Activated T-helper 1 cell treated with Interleukin-2 at 50 U/mL for 16 hours (primary cell): ENCODE data around the gene HSF5.
"Not testable (repeated sequence)": the region's sequence is repeated elsewhere in the genome, so short reads cannot be mapped to it uniquely, and the experiment has no call there.

Source experiments
- DNase-seq: peaks from one replicate; pipeline ENCODE4 v3.0.0-alpha.2; 2020; ENCODE audit warnings: low read depth

Gene HSF5

DNA sequence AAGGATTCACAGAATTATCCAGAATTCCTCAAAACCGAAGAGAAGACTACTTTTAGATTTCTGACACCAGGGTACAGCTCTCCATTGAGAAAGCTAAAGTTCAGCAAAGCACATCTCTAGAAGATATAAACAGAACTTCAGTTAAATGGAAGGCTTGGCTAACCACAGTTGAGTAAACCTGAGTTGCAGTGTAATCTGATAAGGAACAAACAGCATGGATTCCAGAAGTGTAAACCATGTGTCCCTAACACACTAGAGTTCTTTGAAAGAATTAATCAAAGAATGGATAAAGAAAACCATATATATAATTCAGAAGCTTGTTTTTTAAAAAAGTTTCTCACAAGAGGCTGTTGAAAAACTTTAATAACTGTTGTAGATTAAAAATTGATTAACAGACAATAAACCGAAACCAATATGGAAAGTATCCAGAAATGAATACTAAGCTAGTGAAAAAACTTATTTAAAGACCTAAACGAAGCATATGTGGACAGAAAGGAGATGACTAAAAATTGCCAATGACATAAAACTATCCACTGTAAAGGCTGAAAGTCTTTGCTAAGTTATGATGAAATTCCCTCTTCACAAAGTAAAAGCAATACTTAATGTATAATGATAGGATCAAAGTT is 75.1 kb downstream of the HSF5 start:
- DNase-seq = no peak

DNA sequence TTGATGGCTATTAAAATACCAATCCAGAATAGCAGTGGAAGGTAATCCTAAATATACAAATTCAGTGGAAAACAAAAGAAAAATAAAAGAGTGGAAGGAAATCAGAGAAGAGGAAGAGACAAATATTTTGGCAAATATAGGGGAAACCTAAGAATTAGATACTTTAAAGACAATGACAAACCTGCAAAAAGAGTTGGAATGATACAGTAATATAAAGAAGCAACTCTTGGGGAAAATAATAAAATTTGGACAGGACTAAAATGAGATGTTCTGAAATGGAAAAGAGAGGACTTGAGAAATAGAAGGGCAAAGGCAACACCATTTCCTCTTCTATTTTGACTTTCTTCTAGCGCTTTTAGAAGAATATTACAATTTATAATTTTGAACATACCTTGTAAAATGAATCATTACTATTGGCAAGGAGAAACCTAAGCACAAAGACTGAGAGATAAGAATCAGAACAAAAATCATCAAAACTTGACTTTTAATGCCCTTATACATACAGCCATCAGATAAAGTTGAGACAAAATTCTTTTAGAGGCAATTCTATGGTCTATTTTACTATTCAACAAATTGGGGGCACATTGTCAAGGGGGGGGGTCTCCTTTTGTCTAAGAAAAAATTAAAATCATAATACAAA is 76.0 kb downstream of the HSF5 start:
- DNase-seq = no peak

DNA sequence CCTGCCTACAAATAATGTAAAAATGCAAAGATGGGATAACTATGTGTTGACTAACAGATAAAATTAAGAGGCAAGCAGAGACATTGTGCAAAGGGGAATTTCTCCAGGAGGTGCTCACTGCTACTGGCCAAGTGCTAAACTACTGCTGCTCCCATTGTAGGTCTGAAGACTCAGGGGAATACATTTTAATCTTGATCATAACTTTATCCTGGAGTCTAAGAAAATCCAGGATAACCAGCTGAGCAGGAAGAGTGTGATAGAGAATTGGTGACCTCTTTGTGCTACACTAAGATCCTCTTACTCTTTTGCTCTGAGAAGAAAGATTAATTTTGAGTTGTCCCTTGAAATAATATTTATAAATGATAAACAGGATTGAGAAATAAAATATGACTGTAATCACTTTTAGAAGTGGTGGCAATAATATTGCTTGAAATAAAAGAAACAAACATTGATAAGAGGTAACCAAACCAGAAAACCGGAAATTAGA is 76.8 kb downstream of the HSF5 start:
- no peak for DNase-seq

DNA sequence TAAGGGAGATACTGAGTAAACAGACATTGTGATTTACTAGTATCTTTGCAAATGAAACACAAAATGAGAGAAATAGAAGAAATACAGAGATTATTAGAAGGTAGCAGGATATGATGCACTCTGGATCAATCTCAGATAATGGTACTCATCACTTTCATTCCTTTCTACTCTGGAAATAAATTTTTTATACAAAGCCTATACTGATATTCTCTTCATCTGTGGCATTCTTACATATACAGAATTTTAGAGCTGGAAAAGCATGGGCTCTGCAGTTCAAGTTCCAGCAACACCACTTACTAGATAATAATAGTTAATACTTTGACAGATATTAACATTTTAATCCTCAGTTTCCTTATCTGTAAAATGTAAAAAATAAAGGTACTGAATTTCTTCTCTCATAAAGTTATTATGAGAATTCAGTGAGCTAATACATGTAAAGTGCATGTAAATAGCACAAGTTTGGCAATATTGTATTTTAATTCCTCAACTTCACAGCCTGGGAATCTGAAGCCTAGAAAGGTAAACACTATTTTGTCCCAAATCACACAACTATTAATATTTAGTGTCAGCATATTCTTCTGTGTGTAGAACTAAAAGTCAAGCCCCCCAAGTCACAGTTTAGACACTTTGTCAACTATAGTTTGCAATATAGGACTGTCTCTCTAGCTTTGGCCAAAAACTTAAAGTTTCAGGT is 77.3 kb downstream of the HSF5 start:
- no peak for DNase-seq

DNA sequence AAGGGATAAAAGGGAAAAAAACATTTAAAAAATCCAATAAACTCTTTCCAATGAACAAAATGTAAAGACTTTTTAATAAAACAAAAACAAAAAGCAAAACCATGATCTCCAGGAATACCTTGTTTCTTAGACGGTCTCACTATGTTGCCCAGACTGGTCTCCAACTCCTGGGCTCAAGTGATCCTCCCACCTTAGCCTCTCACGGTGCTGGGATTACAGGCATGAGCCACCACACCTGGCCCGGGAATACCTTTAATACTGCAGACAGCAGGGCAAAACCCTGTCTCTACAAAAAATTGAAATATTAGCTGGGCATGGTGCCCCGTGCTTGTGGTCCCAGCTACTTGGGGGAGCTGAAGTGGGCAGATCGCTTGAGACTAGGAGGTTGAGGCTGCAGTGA is 78.8 kb downstream of the HSF5 start:
- DNase-seq = no peak

DNA sequence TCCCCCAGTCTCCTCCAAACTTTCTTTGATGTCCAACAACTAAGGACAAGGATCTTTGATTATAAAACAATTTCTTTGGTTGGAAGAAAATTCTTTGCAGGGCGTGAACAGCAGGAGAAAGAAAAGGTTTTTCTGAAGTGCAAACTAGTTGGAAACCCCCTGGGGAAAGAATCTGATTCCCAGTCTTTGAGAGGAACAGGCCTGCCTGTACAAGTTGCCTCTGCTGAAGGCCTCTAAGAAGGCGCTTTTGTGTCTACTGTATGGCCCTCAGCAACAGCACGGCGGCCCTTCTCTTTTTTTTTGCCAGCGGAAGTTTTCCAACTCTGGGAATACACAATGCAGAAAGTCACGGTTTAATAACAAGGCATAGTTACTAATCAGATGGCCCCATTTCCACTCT is 84.9 kb downstream of the HSF5 start:
- no peak for DNase-seq

DNA sequence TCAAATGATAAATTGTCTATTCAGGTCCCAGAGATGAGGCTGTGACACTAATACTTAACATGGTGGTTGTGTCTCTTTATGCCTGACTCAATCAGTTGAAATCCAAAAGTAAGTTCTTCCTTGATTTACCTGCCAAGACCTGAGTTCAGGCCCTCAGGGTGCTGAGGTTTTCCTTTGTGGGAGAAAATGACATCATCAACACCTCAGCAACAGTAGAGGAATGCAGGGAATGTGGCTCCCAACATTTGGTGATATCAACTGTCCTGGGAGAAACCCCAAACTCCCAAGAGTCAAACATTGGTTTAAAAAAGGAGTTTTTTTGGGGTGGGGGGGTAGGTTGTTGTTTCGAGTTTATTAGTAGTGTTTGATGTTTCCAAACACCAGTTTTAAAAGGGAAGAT is 85.5 kb downstream of the HSF5 start:
- no peak for DNase-seq

DNA sequence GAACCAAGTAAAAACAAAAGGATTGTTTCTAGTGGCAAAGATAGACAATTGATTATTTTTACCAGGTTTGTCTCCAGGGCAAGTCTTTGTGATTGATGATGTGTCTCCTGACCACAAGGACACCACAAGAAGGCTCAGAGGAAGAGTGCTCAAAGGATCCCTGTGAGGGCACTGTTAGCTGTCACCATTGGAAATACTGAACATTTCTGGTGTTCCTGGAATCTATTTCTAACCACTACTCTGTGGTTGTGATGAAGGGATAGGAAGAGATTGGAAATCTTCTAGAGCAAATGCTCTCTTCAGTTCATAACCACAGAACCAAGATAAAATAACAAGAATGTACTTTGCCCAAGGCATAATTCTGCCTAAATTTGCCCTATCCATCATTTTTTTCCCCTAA is 86.2 kb downstream of the HSF5 start:
- DNase-seq = no peak

DNA sequence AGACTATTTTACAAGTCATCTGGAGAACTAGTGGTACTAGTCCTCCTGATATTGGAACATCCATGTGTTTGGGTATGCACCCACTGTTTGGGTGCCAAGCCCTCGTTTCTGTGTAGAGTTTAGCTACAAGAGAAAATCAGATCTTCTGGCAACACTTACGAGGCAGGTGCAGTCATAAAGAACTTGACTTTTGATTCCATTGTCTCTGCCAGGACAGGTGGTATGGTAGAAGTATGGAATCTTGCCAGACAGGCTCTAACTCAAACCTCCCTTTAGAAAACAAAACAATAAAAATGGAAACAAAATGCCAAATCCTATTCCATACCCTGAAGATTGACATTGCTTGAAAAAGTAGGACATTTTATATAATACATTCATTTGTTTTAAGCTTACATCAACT is 86.9 kb downstream of the HSF5 start:
- DNase-seq = no peak

DNA sequence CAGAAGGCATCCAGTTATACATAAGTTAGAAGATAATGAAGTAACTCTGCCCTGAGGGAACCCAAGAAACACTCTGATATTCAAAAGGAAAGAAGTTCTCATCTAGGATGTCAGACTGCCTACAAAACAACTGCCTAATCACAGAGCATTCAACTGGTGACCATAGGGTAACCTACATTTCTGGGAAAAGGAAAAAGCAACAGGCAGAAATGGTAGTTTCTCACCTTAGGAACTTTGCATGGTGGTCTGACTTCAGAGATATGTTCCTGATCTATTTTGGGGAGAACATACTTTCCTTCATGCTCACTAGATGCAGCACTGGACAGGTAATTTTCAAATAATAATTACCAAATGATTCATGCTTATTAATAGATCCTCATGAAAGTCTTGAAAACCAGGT is 87.4 kb downstream of the HSF5 start:
- no peak for DNase-seq

DNA sequence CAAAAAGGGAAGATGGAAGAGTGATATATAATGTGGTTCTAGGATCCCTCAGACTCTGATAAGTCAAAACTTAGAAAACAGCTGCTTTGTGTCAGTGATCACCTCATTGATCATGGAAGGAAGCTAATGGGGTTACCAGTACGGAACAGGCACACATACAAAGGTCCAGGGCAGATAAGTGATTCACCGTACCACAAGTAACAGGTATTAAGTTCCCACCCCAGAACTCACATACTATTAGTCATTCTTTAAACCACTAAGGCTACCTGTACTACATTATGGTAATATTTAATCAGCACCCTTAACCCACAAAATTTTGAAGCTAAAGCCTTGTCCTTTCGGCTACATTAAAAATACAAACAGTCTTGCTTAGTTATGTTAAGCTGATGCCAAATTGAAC is 88.2 kb downstream of the HSF5 start:
- DNase-seq = no peak

DNA sequence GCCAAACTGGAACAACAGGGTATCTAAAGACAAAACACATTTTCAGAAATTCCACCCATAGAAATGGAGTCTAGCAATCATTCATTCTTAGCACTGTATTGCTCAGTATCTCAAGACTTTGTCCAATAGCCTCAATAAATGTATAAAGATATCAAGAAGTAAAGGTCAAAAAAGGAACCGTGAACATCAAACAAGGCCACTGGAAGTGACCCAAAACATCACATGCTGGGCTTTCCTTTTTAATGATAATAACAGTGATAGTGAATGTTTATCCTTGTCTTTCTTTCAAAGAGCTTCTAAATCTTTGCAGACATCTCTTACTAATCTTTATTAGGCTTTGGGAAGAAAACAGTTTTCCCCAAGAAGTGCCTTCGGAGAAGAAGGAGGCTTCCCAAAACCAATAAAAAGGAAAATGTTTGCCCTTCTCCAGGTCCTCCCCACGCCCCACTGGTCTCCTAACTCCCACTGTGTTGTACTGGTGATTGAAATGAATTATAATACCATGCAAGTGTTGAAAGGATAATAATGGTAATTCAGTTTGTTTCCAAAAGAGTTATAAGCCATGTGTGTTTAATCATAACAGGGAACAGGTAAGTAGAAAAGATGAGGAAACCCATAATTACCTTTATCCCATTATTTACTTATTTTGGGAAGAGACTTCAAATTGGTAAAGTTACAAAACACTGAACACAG is 89.5 kb downstream of the HSF5 start:
- no peak for DNase-seq

DNA sequence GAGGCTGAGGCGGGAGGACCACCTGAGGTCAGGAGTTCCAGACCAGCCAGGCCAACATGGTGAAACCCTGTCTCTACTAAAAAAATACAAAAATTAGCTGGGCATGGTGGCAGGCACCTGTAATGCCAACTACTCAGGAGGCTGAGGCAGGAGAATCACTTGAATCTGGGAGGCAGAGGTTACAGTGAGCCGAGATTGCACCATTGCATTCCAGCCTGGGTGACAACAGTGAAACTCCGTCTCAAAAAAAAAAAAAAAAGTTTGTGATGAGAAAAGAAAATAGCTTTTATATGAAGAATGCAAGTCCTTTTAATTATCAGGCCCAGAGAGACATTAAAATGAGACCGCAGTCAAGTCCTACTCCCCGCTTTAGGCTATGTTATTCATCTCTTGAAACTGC is 90.8 kb downstream of the HSF5 start:
- not testable (repeated sequence) for DNase-seq

DNA sequence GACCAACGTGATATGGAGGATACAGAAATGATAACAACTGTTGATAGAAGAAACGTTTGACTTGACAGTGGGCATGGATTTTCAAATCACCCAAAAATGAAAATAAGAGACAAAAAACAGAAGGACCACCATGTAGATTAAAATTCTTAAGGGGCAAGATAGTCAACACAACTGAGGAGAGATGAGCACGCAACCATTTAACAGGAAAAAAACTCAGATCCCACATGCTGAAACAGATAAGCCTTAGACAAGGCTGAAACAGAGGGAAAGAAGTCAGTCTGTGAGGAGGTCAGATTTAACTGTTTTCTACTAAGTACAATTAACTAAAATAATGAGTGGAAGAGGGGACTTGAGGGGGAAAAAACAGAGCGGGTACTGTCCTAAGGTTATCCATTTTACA is 92.0 kb downstream of the HSF5 start:
- DNase-seq = no peak

DNA sequence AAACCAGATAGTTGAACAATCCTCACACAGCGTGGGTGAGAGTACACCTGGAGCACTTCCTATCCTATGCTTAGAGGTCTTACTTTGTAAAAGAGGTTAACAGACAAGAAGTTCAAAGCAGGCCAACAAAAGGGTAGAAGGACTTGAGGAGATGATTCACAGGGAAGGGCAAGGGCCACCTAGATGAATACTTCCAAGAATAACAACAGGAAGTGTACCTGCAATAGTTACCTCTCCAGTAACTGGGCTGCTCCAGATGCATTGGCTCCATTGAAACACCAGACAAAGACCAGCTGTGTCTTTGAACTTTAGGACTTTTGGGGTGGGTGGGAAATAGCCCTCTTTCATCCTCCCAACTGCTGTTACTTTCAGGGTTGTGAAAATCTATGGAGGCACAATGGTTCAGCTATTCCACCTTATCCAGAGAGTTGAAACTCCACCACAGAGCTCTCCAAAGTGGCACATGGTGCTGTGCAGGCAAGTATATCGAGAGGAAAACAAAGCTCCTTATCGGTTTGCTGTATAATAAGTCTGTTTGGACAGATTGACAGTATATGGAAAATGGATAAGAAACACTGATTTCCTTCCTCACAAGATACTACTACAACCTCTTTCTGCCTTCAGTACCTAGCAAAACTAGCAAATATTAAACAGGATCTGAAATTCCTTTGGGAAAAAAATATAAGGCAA is 93.5 kb downstream of the HSF5 start:
- DNase-seq = no peak

DNA sequence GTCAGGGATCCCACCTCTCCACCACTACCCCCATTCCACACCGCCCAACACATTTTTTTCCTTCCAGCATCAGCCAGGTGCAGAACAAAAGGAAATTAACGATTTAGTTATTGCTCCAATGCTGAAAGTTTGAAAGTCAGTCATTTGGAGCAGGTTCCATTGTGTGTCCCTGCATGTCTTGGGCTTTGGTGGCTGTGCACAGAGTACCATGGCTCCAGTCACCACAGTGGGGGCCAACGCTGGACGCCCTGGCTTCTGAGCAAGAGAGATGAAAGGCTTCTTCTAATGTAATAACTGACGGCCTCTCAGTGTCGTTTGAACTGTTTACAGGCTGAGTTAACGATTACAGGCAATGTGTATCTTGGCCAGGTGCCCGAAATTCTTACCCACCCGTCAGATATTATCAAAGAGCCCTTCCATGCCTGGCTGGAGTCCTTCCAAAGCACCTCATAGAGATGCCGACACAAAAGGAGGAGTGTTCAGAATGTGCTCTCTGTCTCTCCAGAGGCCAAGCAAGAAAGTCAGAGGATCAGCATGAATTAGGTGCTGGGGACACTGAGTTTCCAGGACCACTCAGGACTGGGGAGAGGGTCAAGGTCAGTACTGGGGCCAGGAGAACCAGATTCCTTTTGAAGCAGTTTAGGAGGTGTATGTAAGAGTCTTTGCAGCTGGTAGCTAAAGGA is 96.8 kb downstream of the HSF5 start:
- DNase-seq = no peak

DNA sequence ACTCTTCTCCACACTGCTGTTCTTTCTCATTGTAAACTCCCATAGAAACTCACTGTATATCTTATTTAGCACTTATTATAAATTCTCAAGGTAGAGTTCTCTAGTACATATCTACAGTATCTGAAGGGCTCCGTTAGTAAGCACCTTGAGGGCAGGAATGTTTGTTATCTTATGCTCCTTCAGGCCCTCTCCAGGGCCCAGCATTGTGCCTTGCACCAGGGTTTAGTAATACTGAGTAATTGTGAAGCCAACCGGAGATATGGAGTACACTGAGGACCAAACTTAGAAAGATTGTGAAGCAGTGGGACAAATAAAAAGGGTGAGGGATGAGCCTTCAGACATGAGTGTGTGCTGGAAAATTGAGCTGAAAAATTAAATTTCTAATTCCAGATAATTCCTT is 97.3 kb downstream of the HSF5 start:
- DNase-seq = no peak

DNA sequence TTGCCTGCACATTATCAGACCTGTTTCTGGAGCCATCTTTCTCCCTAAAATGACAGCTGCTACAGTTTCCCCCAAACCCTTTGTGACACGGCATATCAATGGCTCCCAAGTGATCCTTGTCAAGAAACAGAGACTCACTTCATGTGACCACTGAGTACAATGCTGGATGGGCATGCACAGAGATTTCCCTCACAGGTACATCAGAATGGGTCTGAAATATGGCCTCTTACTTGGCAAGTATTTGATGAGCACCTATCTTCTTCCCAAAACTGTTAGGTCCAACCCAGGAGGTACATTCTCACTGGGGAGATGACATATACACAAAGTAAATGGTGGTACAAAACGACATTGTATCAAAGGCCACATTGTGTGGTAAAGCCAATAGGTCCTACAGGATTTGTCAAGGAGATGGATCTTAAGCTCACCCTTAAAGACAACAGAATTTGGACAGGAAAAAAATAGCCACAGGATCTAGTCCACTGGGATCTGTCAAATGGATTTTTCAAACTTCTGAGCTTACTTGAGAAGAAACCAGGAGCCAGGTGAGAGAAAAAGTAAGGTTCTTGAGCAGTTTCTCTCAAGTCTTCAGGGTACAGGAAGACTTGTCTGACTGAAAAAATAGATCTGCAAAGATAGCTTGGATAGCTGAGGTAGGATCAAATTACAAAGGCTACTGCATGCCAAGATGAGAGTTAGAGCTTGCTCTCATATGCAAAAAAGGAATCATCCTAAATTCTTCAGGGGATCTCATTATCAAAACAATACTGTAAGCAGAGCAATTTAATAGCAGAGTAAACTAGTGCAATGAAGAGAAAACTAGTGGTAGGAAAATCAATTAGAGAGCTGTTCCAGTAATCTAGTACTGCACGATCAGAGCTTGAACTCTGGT is 99.7 kb downstream of the HSF5 start:
- no peak for DNase-seq

DNA sequence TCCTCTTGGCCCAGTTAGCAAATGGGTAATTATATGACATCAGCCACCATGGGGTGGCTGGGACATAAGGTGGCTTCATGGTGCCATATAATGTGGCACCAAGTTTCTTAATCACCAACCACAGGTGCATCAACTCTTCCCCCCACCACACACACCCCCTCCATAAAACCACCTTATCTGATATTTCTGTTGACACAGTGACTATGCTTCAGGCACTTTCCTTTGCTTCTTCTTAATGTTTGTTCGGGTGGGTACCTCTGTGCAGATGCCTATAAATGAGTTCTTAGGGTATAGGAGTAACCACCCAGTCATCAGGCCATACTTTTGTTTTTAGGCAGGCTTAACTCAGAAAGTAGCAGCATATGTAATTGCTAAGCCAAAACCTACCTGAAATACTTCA is 100.4 kb downstream of the HSF5 start:
- DNase-seq = no peak

DNA sequence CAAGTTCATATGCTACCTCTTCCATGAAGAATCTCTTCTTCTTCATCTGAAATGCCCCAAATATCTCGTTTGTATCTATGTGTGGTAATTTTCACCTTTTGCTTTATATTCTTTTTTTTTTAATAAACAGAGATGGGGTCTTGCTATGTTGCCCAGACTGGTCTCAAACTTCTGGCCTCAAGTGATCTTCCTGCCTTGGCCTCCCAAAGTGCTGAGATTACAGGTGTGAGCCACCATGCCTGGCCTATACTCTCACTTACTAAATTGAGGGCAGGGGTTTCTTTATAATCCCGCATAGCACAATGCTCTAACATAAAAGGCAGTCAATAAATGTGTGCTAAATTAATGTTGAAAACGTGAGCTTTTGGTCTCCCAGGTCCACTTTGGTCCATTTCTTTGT is 101.5 kb downstream of the HSF5 start:
- DNase-seq = no peak
